AG04450 (cell line): ENCODE results near the gene TTBK1. TPM values are rescaled to one million over a fixed set of nuclear protein-coding genes. Genes with fewer than 3 reads are reported as not detected.

Experiments used
- CTCF ChIA-PET: fragments of 300-600, 350-600 bp; formaldehyde crosslinking; extraction: SDS; loops from one replicate; lab custom pipeline; 2022; ENCODE audit warnings: antibody characterized with exemption, inconsistent platforms; lab: Charles Lee
- POLR2A ChIA-PET: fragments of 350-600 bp; formaldehyde crosslinking; extraction: SDS; loops from one replicate; lab custom pipeline; 2021; ENCODE audit warnings: antibody characterized with exemption, inconsistent platforms; lab: Yijun Ruan, JAX
- DNase-seq: peaks from one replicate; pipeline ENCODE4 v3.0.0-alpha.2; 2011; ENCODE audit warnings: low read depth, low spot score
- H3K27ac ChIP-seq: one replicate; pipeline ENCODE4 v1.5.1; 2012; ENCODE audit warnings: low read depth, low read length, control low read depth
- H3K27me3 ChIP-seq: one replicate; pipeline ENCODE4 v1.6.0; 2012; ENCODE audit warnings: low read length; ENCODE audit not compliant: control insufficient read depth, insufficient read depth
- H3K4me3 ChIP-seq: 2 replicates; pipeline ENCODE4 v1.5.1; 2011; ENCODE audit warnings: mild to moderate bottlenecking, low read depth, low read length, control low read depth
- H3K9me3 ChIP-seq: 2 replicates; pipeline ENCODE4 v1.5.1; 2012; ENCODE audit warnings: low read length; ENCODE audit not compliant: control insufficient read depth, insufficient read depth
- polyA plus RNA-seq: library from polyadenylated mRNA; depleted of rRNA; stranded (reverse); fragments of >200 nt; gene quantifications from 2 replicates; pipeline ENCODE4 v1.2.3, GENCODE V29; 2011
- TF ChIP-seq, protein P1 (sequence below): IDR thresholded peaks from 2 replicates; pipeline ENCODE4 v1.5.1; 2011; ENCODE audit warnings: low read depth, low read length, control low read depth, inconsistent platforms

TTBK1 gene
- polyA plus RNA-seq, 1 experiment: not detected

DNA sequence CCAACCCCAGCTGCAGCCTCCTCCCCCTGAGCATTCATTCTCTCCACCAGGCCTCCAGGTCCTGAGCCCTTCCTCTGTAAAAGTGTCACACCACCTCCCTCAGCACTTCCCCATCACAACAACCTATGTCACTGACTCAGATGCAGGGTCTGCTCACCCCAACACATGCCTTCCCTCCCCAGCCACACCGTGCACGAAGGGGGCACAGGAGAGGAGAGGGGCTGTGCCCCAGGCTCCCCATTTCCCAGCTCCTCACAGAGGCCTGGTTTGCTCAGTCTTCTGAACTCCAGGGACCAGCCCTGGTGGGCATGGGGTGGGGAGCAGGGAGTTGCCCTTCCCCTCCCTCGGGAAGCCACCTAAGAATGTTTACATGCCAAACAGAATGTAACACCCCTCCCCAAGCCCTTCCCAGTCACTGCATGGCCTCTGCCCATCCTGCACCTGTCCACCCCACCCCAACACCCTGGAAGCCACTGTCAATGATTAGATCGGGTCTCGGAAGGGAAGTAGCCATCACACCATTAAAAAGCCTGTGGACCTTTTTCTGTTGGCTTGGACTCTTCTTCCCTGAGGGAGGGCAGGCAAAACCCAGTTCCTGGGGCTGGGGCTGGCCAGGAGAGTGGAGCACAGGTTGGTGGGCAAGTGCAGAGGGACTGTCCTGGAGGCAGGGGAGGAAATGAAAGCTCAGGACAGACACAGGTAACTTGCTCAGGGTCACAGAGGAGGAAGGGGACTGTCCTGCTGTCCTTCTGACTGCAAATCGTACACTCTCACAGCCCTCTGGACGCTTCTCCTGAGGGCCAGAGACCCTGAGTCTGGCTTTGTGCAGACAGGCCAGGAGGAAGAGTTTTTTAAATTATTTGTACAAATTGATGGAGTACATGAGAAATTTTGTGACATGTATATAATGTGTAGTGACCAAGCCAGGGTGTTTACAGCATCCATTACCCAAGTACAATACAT, 44.7 kb downstream of the TTBK1 start:
- Histone ChIP-seq H3K27ac (no peak overlapping the region), H3K27me3 (peaks cover 15% of the 10 kb centered on the region), H3K9me3 (no peaks in the 10 kb centered on the region), H3K4me3 (no peak overlapping the region)
- CTCF ChIA-PET: interaction anchor here (0.5 kb wide), 1 partner anchor 269 kb away, joined by 3 read pairs; no protein-coding TSS in a partner anchor
- POLR2A ChIA-PET: no interaction called here
- no peak for DNase-seq
- TF ChIP-seq, protein P1, sequence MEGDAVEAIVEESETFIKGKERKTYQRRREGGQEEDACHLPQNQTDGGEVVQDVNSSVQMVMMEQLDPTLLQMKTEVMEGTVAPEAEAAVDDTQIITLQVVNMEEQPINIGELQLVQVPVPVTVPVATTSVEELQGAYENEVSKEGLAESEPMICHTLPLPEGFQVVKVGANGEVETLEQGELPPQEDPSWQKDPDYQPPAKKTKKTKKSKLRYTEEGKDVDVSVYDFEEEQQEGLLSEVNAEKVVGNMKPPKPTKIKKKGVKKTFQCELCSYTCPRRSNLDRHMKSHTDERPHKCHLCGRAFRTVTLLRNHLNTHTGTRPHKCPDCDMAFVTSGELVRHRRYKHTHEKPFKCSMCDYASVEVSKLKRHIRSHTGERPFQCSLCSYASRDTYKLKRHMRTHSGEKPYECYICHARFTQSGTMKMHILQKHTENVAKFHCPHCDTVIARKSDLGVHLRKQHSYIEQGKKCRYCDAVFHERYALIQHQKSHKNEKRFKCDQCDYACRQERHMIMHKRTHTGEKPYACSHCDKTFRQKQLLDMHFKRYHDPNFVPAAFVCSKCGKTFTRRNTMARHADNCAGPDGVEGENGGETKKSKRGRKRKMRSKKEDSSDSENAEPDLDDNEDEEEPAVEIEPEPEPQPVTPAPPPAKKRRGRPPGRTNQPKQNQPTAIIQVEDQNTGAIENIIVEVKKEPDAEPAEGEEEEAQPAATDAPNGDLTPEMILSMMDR: no peak

DNA sequence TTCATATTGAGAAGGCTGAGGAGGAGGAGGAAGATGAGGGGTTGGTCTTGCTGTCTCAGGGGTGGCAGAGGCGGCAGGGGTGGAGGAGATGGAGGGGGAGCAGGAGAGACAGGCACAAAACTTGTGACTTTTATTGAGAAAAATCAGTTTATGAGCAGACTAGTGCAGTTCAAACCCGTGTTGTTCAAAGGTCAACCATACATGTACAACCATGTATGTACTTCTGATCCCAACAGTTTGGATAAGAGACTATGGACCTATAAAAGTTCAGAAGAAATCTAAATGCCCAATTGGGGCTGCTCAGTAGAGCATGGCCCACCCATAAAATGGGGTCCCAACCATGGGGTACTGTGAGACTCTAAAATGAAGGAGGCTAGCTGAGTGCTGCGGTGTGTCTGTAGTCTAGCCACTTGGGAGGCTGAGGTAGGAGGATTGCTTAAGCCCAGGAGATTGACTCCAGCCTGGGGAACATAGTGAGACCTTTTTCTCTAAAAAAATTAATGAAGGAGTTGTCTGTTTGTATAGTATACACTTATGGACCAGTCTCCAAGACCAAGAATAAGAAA, 47.1 kb downstream of the TTBK1 start:
- CTCF ChIA-PET: no interaction called here
- POLR2A ChIA-PET: no interaction called here
- H3K27ac ChIP-seq: no peak overlapping the region

DNA sequence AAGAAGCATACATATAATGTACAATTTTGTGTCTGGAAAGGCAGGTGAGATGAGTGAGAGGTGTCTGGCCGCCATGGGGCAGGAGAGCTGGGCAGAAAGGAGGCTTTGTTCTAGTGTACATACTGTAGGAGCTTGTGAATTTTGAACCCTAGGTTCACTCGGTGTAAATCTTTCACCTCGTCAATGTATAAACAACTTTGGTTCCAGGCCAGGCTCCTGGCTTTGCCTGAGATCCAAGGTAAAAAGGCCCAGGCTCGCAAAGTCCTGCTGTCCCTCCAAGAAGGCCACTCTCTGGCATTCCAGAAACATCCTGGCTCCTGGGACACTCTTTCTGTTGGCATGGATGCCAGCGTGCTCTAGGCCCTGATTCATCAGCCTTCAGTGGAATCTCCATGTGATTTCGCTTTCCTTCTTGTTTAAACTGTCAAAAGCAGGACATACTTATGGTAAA, 47.6 kb downstream of the TTBK1 start:
- Histone ChIP-seq H3K27ac (no peak overlapping the region), H3K4me3 (no peak overlapping the region), H3K27me3 (peaks cover 17% of the 10 kb centered on the region), H3K9me3 (no peaks in the 10 kb centered on the region)
- POLR2A ChIA-PET: no interaction called here
- no peak for DNase-seq
- TF ChIP-seq, protein P1: no peak
- CTCF ChIA-PET: no interaction called here

More for the DNA sequence above, 47.1 kb downstream of the TTBK1 start:
- DNase-seq: no peak
- TF ChIP-seq, protein P1: no peak
- Histone ChIP-seq H3K4me3 (no peak overlapping the region), H3K27me3 (peaks cover 19% of the 10 kb centered on the region), H3K9me3 (no peaks in the 10 kb centered on the region)

DNA sequence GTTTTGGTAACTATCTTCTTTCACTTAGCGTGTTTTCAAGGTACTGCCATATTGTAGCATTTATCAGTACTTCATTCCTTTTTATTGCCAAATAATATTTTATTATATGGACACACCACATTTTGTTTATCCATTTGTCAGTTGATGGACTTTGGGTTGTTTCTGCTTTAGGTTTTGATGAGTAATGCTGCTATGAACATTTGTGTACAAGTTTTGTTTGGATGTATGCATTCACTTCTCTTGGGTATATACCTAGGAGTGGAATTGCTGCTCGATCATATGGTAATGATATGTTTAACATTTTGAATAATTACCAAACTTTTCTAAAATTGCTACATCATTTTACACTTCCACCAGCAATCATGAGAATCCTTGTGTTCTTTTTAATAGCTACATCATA, 48.4 kb downstream of the TTBK1 start:
- no peak for DNase-seq
- POLR2A ChIA-PET: no interaction called here
- Histone ChIP-seq H3K4me3 (no peak overlapping the region), H3K27me3 (peaks cover 21% of the 10 kb centered on the region), H3K27ac (no peak overlapping the region), H3K9me3 (no peaks in the 10 kb centered on the region)
- CTCF ChIA-PET: no interaction called here
- TF ChIP-seq, protein P1: no peak

DNA sequence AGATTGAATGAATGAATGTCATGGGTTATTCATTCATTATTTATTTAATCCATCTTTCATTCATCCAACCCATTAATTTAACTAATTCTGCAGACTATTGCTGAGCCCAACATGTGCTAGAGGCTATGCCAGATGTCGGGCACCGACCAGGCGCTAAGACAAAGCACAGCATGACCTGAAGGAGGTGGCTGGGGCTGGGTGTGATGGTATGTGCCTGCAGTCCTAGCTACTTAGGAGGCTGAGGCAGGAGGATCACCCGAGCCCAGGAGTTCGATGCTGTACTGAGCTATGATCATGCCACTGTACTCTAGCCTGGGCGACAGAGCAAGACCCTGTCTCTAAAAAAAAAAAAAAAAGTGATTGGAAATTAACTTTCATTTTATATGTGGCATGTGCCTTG, 49.1 kb downstream of the TTBK1 start:
- ChIA-PET CTCF (interaction anchor here (0.6 to 1.0 kb wide), 2 partner anchors 42 to 54 kb away, joined by 4 read pairs; no protein-coding TSS in a partner anchor), POLR2A (no interaction called here)
- DNase-seq: no peak

More for the DNA sequence above, 49.1 kb downstream of the TTBK1 start:
- no peak overlapping the region for H3K27ac ChIP-seq
- TF ChIP-seq, protein P1: no peak
- H3K27me3 ChIP-seq: peaks cover 27% of the 10 kb centered on the region
- H3K9me3 ChIP-seq: no peaks in the 10 kb centered on the region
- no peak overlapping the region for H3K4me3 ChIP-seq
